ENCODE measurements around the gene NPSR1.

Gene NPSR1

GRCh38 chr7:34830390-34830789 lies 172.4 kb downstream of the NPSR1 start:
- H3K4me3 ChIP-seq (ENCODE audit: low read depth, low read length), result no peak overlapping the region
- no peak overlapping the region for H3K27ac ChIP-seq
- DNase-seq, result no peak
- TF ChIP-seq CTCF (IDR thresholded peaks at IDR 0.05; ENCODE audit: low read depth, low read length, missing control alignments), result no peak
- no peaks in the 10 kb centered on the region for H3K27me3 ChIP-seq (replicated peaks)
- in situ Hi-C loops (cut with HindIII; ENCODE audit: low pct_ligation_motif_present, low sequenced_read_pairs), result no loop called here
- H3K36me3 ChIP-seq (replicated peaks), result no peaks in the 10 kb centered on the region

GRCh38 chr7:34831436-34831835 lies 173.4 kb downstream of the NPSR1 start:
- DNase-seq, result no peak
- Histone ChIP-seq H3K27me3 (replicated peaks) (no peaks in the 10 kb centered on the region), H3K4me3 (ENCODE audit: low read depth, low read length) (no peak overlapping the region), H3K36me3 (replicated peaks) (no peaks in the 10 kb centered on the region), H3K27ac (no peak overlapping the region)
- in situ Hi-C loops (cut with HindIII; ENCODE audit: low pct_ligation_motif_present, low sequenced_read_pairs), result no loop called here
- no peak for TF ChIP-seq CTCF (IDR thresholded peaks at IDR 0.05; ENCODE audit: low read depth, low read length, missing control alignments)

GRCh38 chr7:34832020-34832419 lies 174.0 kb downstream of the NPSR1 start:
- Histone ChIP-seq H3K36me3 (replicated peaks) (no peaks in the 10 kb centered on the region), H3K27ac (no peak overlapping the region), H3K27me3 (replicated peaks) (no peaks in the 10 kb centered on the region), H3K4me3 (ENCODE audit: low read depth, low read length) (no peak overlapping the region)
- no peak for TF ChIP-seq CTCF (IDR thresholded peaks at IDR 0.05; ENCODE audit: low read depth, low read length, missing control alignments)
- DNase-seq, result no peak
- in situ Hi-C loops (cut with HindIII; ENCODE audit: low pct_ligation_motif_present, low sequenced_read_pairs), result no loop called here

GRCh38 chr7:34835901-34836600 lies 178.0 kb downstream of the NPSR1 start:
- no peak for TF ChIP-seq CTCF (IDR thresholded peaks at IDR 0.05; ENCODE audit: low read depth, low read length, missing control alignments)
- Histone ChIP-seq H3K27ac (no peak overlapping the region), H3K4me3 (ENCODE audit: low read depth, low read length) (no peak overlapping the region), H3K27me3 (replicated peaks) (no peaks in the 10 kb centered on the region), H3K36me3 (replicated peaks) (no peaks in the 10 kb centered on the region)
- no peak for DNase-seq
- in situ Hi-C loops (cut with HindIII; ENCODE audit: low pct_ligation_motif_present, low sequenced_read_pairs), result no loop called here

- in situ Hi-C loops (cut with HindIII; ENCODE audit: low pct_ligation_motif_present, low sequenced_read_pairs), result no loop called here
Measured at GRCh38 chr7:34837316-34837715, 179.3 kb downstream of the NPSR1 start.

More at GRCh38 chr7:34837316-34837715, 179.3 kb downstream of the NPSR1 start:
- Histone ChIP-seq H3K4me3 (ENCODE audit: low read depth, low read length) (no peak overlapping the region), H3K27ac (no peak overlapping the region), H3K36me3 (replicated peaks) (no peaks in the 10 kb centered on the region), H3K27me3 (replicated peaks) (no peaks in the 10 kb centered on the region)
- no peak for DNase-seq
- no peak for TF ChIP-seq CTCF (IDR thresholded peaks at IDR 0.05; ENCODE audit: low read depth, low read length, missing control alignments)

Data from brain microvascular endothelial cell (primary cell).